ENCODE data around the gene EPHB2.

The EPHB2 gene

DNA sequence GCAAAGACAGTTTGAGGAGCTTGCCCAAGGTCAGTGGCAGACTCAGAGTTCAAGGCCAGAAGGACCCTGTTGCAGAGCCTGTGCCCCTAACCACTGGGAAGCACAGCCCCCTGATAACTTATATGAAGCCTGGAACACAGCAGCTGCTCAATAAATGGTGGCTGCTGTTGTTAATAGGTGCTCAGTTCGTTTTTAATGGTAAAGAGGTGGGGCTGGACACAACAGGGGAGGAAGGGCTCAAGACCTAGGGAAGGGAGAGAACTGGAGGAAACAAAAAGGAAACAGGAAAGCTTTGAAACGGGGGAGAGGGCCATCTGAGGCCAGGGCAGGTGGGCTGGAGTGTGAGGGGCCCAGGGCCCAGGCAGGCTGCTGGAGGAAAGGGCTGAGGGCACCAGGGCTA is 136.6 kb downstream of the EPHB2 start:
- no peak for DNase-seq (ENCODE audit: low read depth)
- Histone ChIP-seq H3K36me3 (ENCODE audit: control insufficient read depth, insufficient read depth, low read length, severe bottlenecking) (no peaks in the 10 kb centered on the region), H3K4me1 (ENCODE audit: control insufficient read depth, insufficient read depth, low read length) (no peaks in the 10 kb centered on the region), H3K4me3 (ENCODE audit: low read length) (no peak overlapping the region), H3K27me3 (replicated peaks; ENCODE audit: control insufficient read depth, insufficient read depth, low read length) (peaks cover 54% of the 10 kb centered on the region), H3K9ac (ENCODE audit: low read length) (no peak overlapping the region), H3K9me3 (ENCODE audit: control insufficient read depth, low read length) (peaks cover 32% of the 10 kb centered on the region)

GRCh38 chr1:22847709-22848108 is 137.1 kb downstream of the EPHB2 start:
- H3K9ac ChIP-seq (ENCODE audit: low read length), result no peak overlapping the region
- peaks cover 32% of the 10 kb centered on the region for H3K9me3 ChIP-seq (ENCODE audit: control insufficient read depth, low read length)
- H3K27me3 ChIP-seq (replicated peaks; ENCODE audit: control insufficient read depth, insufficient read depth, low read length), result peaks cover 52% of the 10 kb centered on the region
- no peaks in the 10 kb centered on the region for H3K36me3 ChIP-seq (ENCODE audit: control insufficient read depth, insufficient read depth, low read length, severe bottlenecking)
- no peak for DNase-seq (ENCODE audit: low read depth)
- H3K4me1 ChIP-seq (ENCODE audit: control insufficient read depth, insufficient read depth, low read length), result no peaks in the 10 kb centered on the region
- no peak overlapping the region for H3K4me3 ChIP-seq (ENCODE audit: low read length)

GRCh38 chr1:22848405-22848804 is 137.8 kb downstream of the EPHB2 start:
- DNase-seq (ENCODE audit: low read depth), result no peak
- Histone ChIP-seq H3K27me3 (replicated peaks; ENCODE audit: control insufficient read depth, insufficient read depth, low read length) (peaks cover 48% of the 10 kb centered on the region), H3K9me3 (ENCODE audit: control insufficient read depth, low read length) (peaks cover 32% of the 10 kb centered on the region), H3K36me3 (ENCODE audit: control insufficient read depth, insufficient read depth, low read length, severe bottlenecking) (no peaks in the 10 kb centered on the region), H3K4me3 (ENCODE audit: low read length) (no peak overlapping the region), H3K9ac (ENCODE audit: low read length) (no peak overlapping the region), H3K4me1 (ENCODE audit: control insufficient read depth, insufficient read depth, low read length) (no peaks in the 10 kb centered on the region)

- no peak overlapping the region for H3K4me3 ChIP-seq (ENCODE audit: low read length)
- H3K9ac ChIP-seq (ENCODE audit: low read length), result no peak overlapping the region
- H3K4me1 ChIP-seq (ENCODE audit: control insufficient read depth, insufficient read depth, low read length), result no peaks in the 10 kb centered on the region
- no peak for DNase-seq (ENCODE audit: low read depth)
- H3K36me3 ChIP-seq (ENCODE audit: control insufficient read depth, insufficient read depth, low read length, severe bottlenecking), result no peaks in the 10 kb centered on the region
- H3K9me3 ChIP-seq (ENCODE audit: control insufficient read depth, low read length), result peaks cover 32% of the 10 kb centered on the region
- peaks cover 53% of the 10 kb centered on the region for H3K27me3 ChIP-seq (replicated peaks; ENCODE audit: control insufficient read depth, insufficient read depth, low read length)
Observed at GRCh38 chr1:22849770-22850169, 139.1 kb downstream of the EPHB2 start.

DNA sequence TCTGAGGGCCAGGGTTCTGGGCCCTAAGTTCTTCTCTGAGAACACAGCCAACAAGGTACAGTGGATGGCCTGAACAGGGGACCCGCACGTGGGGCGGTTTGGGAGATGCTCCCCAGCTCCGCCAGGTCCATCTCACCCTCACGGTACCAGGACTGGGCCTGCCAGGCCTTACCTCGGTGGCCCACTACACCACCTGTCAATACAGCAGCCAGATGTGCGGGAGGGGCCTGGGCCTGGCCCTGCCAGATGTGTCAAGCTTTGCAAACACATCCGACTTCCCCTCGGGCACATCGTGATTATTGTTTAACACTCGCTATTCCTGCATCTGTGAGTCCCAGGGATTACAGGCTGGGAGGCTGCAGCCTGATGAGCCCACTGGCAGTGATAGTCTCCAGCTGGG is 139.6 kb downstream of the EPHB2 start:
- no peaks in the 10 kb centered on the region for H3K36me3 ChIP-seq (ENCODE audit: control insufficient read depth, insufficient read depth, low read length, severe bottlenecking)
- no peak for DNase-seq (ENCODE audit: low read depth)
- peaks cover 32% of the 10 kb centered on the region for H3K9me3 ChIP-seq (ENCODE audit: control insufficient read depth, low read length)
- peaks cover 53% of the 10 kb centered on the region for H3K27me3 ChIP-seq (replicated peaks; ENCODE audit: control insufficient read depth, insufficient read depth, low read length)
- no peak overlapping the region for H3K9ac ChIP-seq (ENCODE audit: low read length)
- H3K4me3 ChIP-seq (ENCODE audit: low read length), result no peak overlapping the region
- no peaks in the 10 kb centered on the region for H3K4me1 ChIP-seq (ENCODE audit: control insufficient read depth, insufficient read depth, low read length)

DNA sequence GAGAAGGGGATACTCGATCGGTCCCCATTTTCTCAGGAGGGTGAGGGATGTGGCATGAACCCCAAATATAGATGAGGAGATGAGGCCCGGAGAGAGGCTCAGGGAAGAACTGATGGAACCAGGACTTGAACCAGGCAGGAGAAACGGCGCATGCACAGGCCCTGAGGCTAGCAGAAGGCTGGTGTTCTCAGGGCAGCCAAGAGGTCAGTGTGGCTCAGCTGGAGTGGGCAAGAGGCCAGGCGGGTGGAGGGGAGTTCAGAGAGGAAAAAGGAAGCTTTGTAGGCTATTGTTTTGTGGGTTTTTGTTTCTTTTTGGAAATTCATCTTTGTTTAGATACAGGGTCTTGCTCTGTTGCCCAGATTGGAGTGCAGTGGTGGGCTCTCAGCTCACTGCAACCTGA is 140.0 kb downstream of the EPHB2 start:
- H3K4me1 ChIP-seq (ENCODE audit: control insufficient read depth, insufficient read depth, low read length), result no peaks in the 10 kb centered on the region
- no peaks in the 10 kb centered on the region for H3K36me3 ChIP-seq (ENCODE audit: control insufficient read depth, insufficient read depth, low read length, severe bottlenecking)
- no peak overlapping the region for H3K9ac ChIP-seq (ENCODE audit: low read length)
- H3K27me3 ChIP-seq (replicated peaks; ENCODE audit: control insufficient read depth, insufficient read depth, low read length), result peaks cover 50% of the 10 kb centered on the region
- H3K4me3 ChIP-seq (ENCODE audit: low read length), result no peak overlapping the region
- H3K9me3 ChIP-seq (ENCODE audit: control insufficient read depth, low read length), result peaks cover 32% of the 10 kb centered on the region
- peak; percentile 24 for DNase-seq (ENCODE audit: low read depth)

GRCh38 chr1:22851517-22851916 is 140.9 kb downstream of the EPHB2 start:
- Histone ChIP-seq H3K27me3 (replicated peaks; ENCODE audit: control insufficient read depth, insufficient read depth, low read length) (peaks cover 46% of the 10 kb centered on the region), H3K4me3 (ENCODE audit: low read length) (no peak overlapping the region)
- no peak for DNase-seq (ENCODE audit: low read depth)

GRCh38 chr1:22852144-22852655 is 141.6 kb downstream of the EPHB2 start:
- peaks cover 23% of the 10 kb centered on the region for H3K9me3 ChIP-seq (ENCODE audit: control insufficient read depth, low read length)
- no peaks in the 10 kb centered on the region for H3K4me1 ChIP-seq (ENCODE audit: control insufficient read depth, insufficient read depth, low read length)

More at GRCh38 chr1:22851517-22851916, 140.9 kb downstream of the EPHB2 start:
- no peaks in the 10 kb centered on the region for H3K36me3 ChIP-seq (ENCODE audit: control insufficient read depth, insufficient read depth, low read length, severe bottlenecking)
- H3K9ac ChIP-seq (ENCODE audit: low read length), result no peak overlapping the region
- no peaks in the 10 kb centered on the region for H3K4me1 ChIP-seq (ENCODE audit: control insufficient read depth, insufficient read depth, low read length)
- peaks cover 30% of the 10 kb centered on the region for H3K9me3 ChIP-seq (ENCODE audit: control insufficient read depth, low read length)

GRCh38 chr1:22853651-22854185 is 143.1 kb downstream of the EPHB2 start:
- Histone ChIP-seq H3K4me3 (ENCODE audit: low read length) (no peak overlapping the region), H3K4me1 (ENCODE audit: control insufficient read depth, insufficient read depth, low read length) (no peaks in the 10 kb centered on the region), H3K9ac (ENCODE audit: low read length) (no peak overlapping the region), H3K27me3 (replicated peaks; ENCODE audit: control insufficient read depth, insufficient read depth, low read length) (peaks cover 38% of the 10 kb centered on the region), H3K36me3 (ENCODE audit: control insufficient read depth, insufficient read depth, low read length, severe bottlenecking) (no peaks in the 10 kb centered on the region), H3K9me3 (ENCODE audit: control insufficient read depth, low read length) (peaks cover 8% of the 10 kb centered on the region)
- no peak for DNase-seq (ENCODE audit: low read depth)

More at GRCh38 chr1:22852144-22852655, 141.6 kb downstream of the EPHB2 start:
- Histone ChIP-seq H3K9ac (ENCODE audit: low read length) (no peak overlapping the region), H3K36me3 (ENCODE audit: control insufficient read depth, insufficient read depth, low read length, severe bottlenecking) (no peaks in the 10 kb centered on the region), H3K27me3 (replicated peaks; ENCODE audit: control insufficient read depth, insufficient read depth, low read length) (peaks cover 44% of the 10 kb centered on the region), H3K4me3 (ENCODE audit: low read length) (no peak overlapping the region)
- no peak for DNase-seq (ENCODE audit: low read depth)

GRCh38 chr1:22854688-22855565 is 144.3 kb downstream of the EPHB2 start:
- Histone ChIP-seq H3K27me3 (replicated peaks; ENCODE audit: control insufficient read depth, insufficient read depth, low read length) (peaks cover 36% of the 10 kb centered on the region), H3K9me3 (ENCODE audit: control insufficient read depth, low read length) (no peaks in the 10 kb centered on the region), H3K4me3 (ENCODE audit: low read length) (no peak overlapping the region), H3K9ac (ENCODE audit: low read length) (no peak overlapping the region), H3K36me3 (ENCODE audit: control insufficient read depth, insufficient read depth, low read length, severe bottlenecking) (no peaks in the 10 kb centered on the region), H3K4me1 (ENCODE audit: control insufficient read depth, insufficient read depth, low read length) (no peaks in the 10 kb centered on the region)
- no peak for DNase-seq (ENCODE audit: low read depth)

DNA sequence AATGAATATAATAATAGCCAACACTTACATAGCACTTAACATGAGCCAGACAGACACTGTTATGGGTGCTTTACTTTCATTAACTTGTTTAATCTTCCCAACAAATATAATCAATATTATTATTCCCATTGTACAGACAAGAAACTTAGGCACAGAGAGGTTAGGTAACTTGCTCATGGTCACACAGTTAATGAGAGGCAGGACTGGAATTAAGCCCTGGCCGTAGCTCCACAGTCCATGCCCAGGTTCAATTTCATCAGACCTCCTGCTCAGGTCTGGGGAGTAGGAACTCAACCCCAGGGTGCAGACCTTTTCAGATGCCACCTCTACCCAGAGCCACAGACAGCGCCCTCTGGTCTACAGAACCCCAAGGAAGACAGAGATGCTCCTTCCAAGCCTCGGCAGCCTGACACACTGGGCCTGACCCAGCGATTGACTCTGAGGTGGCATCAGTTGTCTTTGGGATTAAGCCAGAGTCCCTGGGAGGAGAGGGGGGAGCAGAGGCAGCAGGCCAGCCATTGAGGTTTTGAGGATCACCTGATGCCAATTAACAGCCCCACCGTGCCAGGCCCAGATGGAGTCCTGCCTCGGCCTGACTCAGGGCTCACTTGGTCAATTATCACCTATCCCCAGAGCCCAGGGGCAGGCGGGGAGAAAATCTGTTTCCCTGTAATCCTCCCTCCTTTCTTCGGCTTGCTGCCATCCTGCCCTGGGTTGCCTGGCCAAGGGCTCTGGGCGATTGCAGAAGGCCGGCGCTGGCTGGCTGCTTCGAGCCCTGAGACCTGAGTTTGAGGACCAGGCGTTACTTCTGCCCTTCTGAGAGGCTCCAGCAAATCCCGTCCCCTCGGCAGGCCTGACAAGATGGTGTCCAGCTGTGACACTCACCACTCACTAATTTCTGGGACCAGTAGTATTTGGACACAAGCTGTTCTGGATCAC is 145.3 kb downstream of the EPHB2 start:
- Histone ChIP-seq H3K9me3 (ENCODE audit: control insufficient read depth, low read length) (no peaks in the 10 kb centered on the region), H3K27me3 (replicated peaks; ENCODE audit: control insufficient read depth, insufficient read depth, low read length) (peaks cover 31% of the 10 kb centered on the region), H3K36me3 (ENCODE audit: control insufficient read depth, insufficient read depth, low read length, severe bottlenecking) (no peaks in the 10 kb centered on the region), H3K4me3 (ENCODE audit: low read length) (no peak overlapping the region), H3K4me1 (ENCODE audit: control insufficient read depth, insufficient read depth, low read length) (no peaks in the 10 kb centered on the region), H3K9ac (ENCODE audit: low read length) (no peak overlapping the region)
- no peak for DNase-seq (ENCODE audit: low read depth)
